DND-41 (cell line): Measurements from ENCODE around the gene TRAF3IP1.
A peak's percentile ranks its signal among the peaks of the same experiment; 100 is the strongest.

Experiments used
- ATAC-seq: fragments of 200-7000 bp; cut with Tn5 transposase; 3 replicates; pipeline ENCODE4 v1.9.1; 2021; ENCODE audit warnings: low read depth; ENCODE audit not compliant: insufficient read depth
- DNase-seq: peaks from one replicate; pipeline ENCODE4 v3.0.0-alpha.2; 2020
- H2AFZ ChIP-seq: 2 replicates; pipeline ENCODE4 v1.6.0; 2012; ENCODE audit warnings: low read depth, low read length
- H3K27ac ChIP-seq: 2 replicates; pipeline ENCODE4 v1.5.1; 2012; ENCODE audit warnings: low read length, inconsistent platforms
- H3K27me3 ChIP-seq: fragments of 200-600 bp; sonication (generic); 2 replicates; pipeline ENCODE4 v1.6.0; 2012; ENCODE audit warnings: low read length, mild to moderate bottlenecking, inconsistent platforms; ENCODE audit not compliant: insufficient read depth, poor library complexity
- H3K36me3 ChIP-seq: 2 replicates; pipeline ENCODE4 v1.5.1; 2012; ENCODE audit warnings: low read length, inconsistent platforms; ENCODE audit not compliant: insufficient read depth
- H3K4me1 ChIP-seq: 2 replicates; pipeline ENCODE4 v1.5.1; 2012; ENCODE audit warnings: mild to moderate bottlenecking, low read length; ENCODE audit not compliant: insufficient read depth
- H3K4me2 ChIP-seq: 2 replicates; pipeline ENCODE4 v1.6.0; 2012; ENCODE audit warnings: mild to moderate bottlenecking, moderate library complexity, low read length, inconsistent platforms; ENCODE audit not compliant: insufficient read depth
- H3K4me3 ChIP-seq, 2 experiments: fragments of 200-600 bp in 1 of 2; shearing (Covaris generic) in 1 of 2; 2 replicates each; pipeline ENCODE4 v1.5.1; 2012 to 2016; ENCODE audit warnings: inconsistent platforms in 2 of 2, low read length in 2 of 2, mild to moderate bottlenecking in 2 of 2, low read depth in 1 of 2, moderate library complexity in 1 of 2
- H3K79me2 ChIP-seq: 2 replicates; pipeline ENCODE4 v1.6.0; 2012; ENCODE audit warnings: low read length, inconsistent platforms; ENCODE audit not compliant: insufficient read depth
- H3K9ac ChIP-seq: 2 replicates; pipeline ENCODE4 v1.6.0; 2012; ENCODE audit warnings: low read depth, mild to moderate bottlenecking, inconsistent platforms, low read length, moderate library complexity
- H3K9me3 ChIP-seq: 2 replicates; pipeline ENCODE4 v1.5.1; 2012; ENCODE audit warnings: low read length, moderate library complexity, mild to moderate bottlenecking, inconsistent platforms; ENCODE audit not compliant: insufficient read depth, severe bottlenecking
- H4K20me1 ChIP-seq: 2 replicates; pipeline ENCODE4 v1.6.0; 2012; ENCODE audit warnings: low read length; ENCODE audit not compliant: insufficient read depth
- EZH2 ChIP-seq: IDR thresholded peaks from 3 replicates; pipeline ENCODE4 v1.6.1; 2012; ENCODE audit warnings: borderline replicate concordance, low read depth, mild to moderate bottlenecking, moderate library complexity, low read length, inconsistent platforms; ENCODE audit not compliant: severe bottlenecking
- TF ChIP-seq, protein P1 (sequence below): IDR thresholded peaks from 2 replicates; pipeline ENCODE4 v1.5.1; 2012; ENCODE audit warnings: borderline replicate concordance, low read length, moderate library complexity, mild to moderate bottlenecking; ENCODE audit not compliant: poor library complexity, severe bottlenecking; ENCODE audit errors: extremely low read depth

Gene TRAF3IP1

DNA sequence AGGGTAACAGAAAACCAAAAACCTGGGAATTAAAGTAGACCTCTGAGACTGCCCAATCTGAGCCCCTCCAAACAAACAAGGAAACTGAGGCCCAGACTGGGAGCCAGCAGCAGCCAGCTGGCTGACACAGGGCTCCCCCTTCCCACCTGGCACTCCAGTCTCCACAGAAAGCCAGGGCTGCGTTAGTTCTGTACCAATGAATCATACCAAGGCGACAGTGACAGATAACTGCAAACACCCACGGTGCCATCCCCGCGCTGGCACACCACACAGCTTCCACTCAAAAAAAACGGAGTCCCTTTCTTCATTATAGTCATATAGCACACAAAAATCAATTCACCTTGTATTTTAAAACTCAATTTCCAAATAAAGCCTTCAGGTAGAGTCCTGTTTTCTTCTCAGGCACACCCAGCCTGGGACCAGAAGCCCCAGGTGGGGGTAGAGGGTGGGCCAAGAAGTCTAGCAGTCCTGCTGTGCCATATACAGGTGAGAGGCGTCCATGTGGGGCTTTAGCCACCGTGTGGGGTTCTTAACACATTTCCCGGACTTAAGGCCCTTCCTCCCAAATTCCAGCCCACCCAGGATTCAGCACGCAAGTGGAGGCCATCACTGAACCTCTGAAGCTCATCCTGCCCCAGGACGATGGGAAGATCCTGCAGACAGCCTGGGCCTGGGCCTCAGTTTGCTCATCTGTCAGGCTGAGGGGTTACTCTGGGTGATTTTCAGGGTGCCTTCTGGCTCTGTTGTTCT, 33.2 kb upstream of the TRAF3IP1 start:
- TF ChIP-seq, protein P1, sequence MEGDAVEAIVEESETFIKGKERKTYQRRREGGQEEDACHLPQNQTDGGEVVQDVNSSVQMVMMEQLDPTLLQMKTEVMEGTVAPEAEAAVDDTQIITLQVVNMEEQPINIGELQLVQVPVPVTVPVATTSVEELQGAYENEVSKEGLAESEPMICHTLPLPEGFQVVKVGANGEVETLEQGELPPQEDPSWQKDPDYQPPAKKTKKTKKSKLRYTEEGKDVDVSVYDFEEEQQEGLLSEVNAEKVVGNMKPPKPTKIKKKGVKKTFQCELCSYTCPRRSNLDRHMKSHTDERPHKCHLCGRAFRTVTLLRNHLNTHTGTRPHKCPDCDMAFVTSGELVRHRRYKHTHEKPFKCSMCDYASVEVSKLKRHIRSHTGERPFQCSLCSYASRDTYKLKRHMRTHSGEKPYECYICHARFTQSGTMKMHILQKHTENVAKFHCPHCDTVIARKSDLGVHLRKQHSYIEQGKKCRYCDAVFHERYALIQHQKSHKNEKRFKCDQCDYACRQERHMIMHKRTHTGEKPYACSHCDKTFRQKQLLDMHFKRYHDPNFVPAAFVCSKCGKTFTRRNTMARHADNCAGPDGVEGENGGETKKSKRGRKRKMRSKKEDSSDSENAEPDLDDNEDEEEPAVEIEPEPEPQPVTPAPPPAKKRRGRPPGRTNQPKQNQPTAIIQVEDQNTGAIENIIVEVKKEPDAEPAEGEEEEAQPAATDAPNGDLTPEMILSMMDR = no peak
- no peak for TF ChIP-seq EZH2
- H3K27me3 ChIP-seq = no peaks in the 10 kb centered on the region
- no peaks in the 10 kb centered on the region; the same call in 1 of the 2 replicates for H3K36me3 ChIP-seq
- H3K27ac ChIP-seq = no peak overlapping the region; the same call in 1 of the 2 replicates
- H3K4me3 ChIP-seq = peak overlapping the region; percentile 61 to 98; a peak in 3 of 4 replicates
- peak overlapping the region; percentile 94 for H3K4me2 ChIP-seq
- no peaks in the 10 kb centered on the region for H3K9me3 ChIP-seq
- DNase-seq = no peak
- peaks cover 42% of the 10 kb centered on the region for H3K4me1 ChIP-seq
- H3K79me2 ChIP-seq = peaks cover 59% of the 10 kb centered on the region
- peak overlapping the region; percentile 91 for H3K9ac ChIP-seq
- no peak for ATAC-seq
- no peak overlapping the region for H2AFZ ChIP-seq
- H4K20me1 ChIP-seq = peaks cover 55% of the 10 kb centered on the region; the same call in 1 of the 2 replicates

DNA sequence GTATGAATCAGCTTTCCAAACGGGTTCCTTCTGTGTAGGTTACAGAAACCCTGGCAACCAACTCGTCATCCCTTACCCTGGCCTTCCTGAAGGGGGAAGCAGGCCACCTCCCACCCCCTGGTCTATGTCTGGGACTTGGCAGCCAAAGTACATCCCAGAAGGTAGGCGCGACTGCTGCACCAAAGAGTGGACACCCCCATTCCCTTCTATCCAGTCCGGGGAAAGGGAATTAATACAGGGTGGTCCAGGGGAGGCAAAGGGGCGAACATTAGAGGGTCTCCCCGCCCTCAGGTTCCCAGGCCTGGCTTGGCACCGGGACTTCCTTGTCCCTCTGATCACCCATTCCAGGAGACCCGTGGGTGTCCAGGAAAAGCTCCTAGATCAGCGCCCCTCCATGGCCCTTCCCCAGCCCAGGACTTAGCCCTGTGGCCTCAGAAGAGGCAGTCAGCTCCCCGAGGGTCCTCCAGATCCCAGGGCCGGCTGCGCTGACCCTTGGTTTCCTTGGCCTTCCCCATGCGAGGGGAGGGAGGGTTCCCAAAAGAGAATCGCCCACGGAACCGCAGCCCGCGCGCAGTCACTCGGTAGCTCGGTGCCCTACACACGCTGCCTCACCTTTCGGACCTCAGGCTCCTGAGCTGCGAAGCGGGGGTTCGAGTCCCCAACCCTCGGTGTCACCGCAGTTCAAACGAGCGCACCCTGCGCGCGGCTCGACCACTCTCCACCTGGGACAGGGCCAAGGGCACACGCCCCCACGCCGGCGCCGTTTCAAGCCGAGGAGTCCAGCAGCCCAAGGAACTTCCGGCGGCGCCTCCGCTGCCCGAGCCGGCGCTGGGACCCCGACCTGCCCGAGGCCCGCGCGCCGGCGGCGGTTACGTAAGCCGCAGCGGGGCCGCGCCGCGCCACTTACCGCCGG, 32.3 kb upstream of the TRAF3IP1 start, which contains the start of gene PER2:
Gene PER2, minus strand, starts transcription at position 874 of the 913 bp plus-strand sequence. CDS start 10,674 bp downstream, outside the sequence.
- H3K27me3 ChIP-seq = no peaks in the 10 kb centered on the region
- TF ChIP-seq, protein P1 = peak; percentile 23
- no peak for TF ChIP-seq EZH2
- ATAC-seq = no peak; the same call in 2 of the 3 replicates
- peak within 1 kb of the TSS; percentile 91 for H3K9ac ChIP-seq
- H3K79me2 ChIP-seq = peaks cover 51% of the 10 kb centered on the region
- DNase-seq = peak; percentile 32
- H4K20me1 ChIP-seq = peaks cover 47% of the 10 kb centered on the region; the same call in 1 of the 2 replicates
- H3K9me3 ChIP-seq = no peaks in the 10 kb centered on the region
- peak within 1 kb of the TSS; percentile 83 for H3K27ac ChIP-seq
- peak within 1 kb of the TSS; percentile 61 to 98 for H3K4me3 ChIP-seq
- H3K4me2 ChIP-seq = peak within 1 kb of the TSS; percentile 94
- peak within 1 kb of the TSS; percentile 90 for H2AFZ ChIP-seq
- H3K36me3 ChIP-seq = no peaks in the 10 kb centered on the region; the same call in 1 of the 2 replicates
- H3K4me1 ChIP-seq = peaks cover 42% of the 10 kb centered on the region

DNA sequence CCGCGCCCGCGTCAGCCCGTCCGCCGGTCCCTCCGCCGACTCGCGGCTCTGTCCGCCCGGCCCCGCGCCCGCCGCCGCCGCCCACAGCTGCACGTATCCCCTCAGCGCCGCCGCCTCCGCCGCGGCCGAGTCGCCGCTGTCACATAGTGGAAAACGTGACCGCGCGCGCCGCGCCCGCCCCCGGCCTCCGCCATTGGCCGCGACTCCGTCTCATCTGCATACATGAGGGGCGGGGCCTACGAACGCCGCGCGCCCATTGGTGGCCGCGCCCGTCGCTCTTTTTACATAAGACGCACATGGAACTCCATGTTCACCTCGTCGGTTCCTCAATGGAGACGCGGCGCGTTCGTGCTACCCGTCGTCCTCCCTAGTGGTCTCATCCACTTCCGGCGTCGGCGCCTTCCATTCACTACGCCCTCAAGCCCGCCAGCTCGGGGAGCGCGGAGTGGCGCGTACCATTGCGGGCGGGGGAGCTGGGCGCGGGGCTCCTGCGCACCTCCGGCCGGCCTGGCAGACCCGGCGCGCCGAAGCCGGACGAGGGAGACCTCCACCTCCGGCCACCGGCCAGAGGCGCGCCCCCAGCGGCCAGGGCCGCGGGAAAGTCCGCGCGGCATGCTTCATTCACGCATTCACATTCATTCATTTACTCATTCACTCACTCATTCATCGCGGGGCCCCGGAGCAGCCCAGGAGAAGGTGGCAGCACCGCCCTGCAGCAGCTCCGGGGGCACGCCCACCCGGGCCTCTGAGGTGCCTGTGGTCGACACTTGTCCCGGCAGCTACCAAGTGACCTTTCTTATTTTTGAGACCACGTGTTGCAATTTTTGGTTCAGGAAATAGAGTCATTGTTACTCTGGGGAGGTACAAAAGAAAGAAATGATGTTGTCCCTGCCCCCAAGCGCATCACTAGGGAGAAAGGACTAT, 31.4 kb upstream of the TRAF3IP1 start:
- peak overlapping the region; percentile 46 to 98; a peak in 3 of 4 replicates for H3K4me3 ChIP-seq
- TF ChIP-seq, protein P1 = no peak
- TF ChIP-seq EZH2 = no peak
- H2AFZ ChIP-seq = peak overlapping the region; percentile 90

More for the DNA sequence above, 31.4 kb upstream of the TRAF3IP1 start:
- peak overlapping the region; percentile 82 for H3K27ac ChIP-seq
- H3K36me3 ChIP-seq = no peaks in the 10 kb centered on the region; the same call in 1 of the 2 replicates
- peak overlapping the region; percentile 91 for H3K9ac ChIP-seq
- peaks cover 38% of the 10 kb centered on the region; the same call in 1 of the 2 replicates for H4K20me1 ChIP-seq
- H3K79me2 ChIP-seq = peaks cover 42% of the 10 kb centered on the region
- H3K4me1 ChIP-seq = peaks cover 37% of the 10 kb centered on the region
- peak overlapping the region; percentile 94 for H3K4me2 ChIP-seq
- DNase-seq (peak; percentile 99), ATAC-seq (peak; percentile 96)
- H3K9me3 ChIP-seq = no peaks in the 10 kb centered on the region
- no peaks in the 10 kb centered on the region for H3K27me3 ChIP-seq
